Rectal smooth muscle tissue (tissue), 1 donor: ENCODE results near the gene EVL.
"Not testable (repeated sequence)": the region's sequence is repeated elsewhere in the genome, so short reads cannot be mapped to it uniquely, and the experiment has no call there.

Experiments
- H3K27ac ChIP-seq: one replicate; pipeline ENCODE4 v1.7.0; 2013; ENCODE audit warnings: low read depth, low read length, inconsistent platforms
- H3K27me3 ChIP-seq: one replicate; pipeline ENCODE4 v1.7.0; 2013; ENCODE audit warnings: low read length; ENCODE audit not compliant: control insufficient read depth, insufficient read depth
- H3K36me3 ChIP-seq: one replicate; pipeline ENCODE4 v1.7.0; 2013; ENCODE audit warnings: low read length; ENCODE audit not compliant: control insufficient read depth, insufficient read depth
- H3K4me1 ChIP-seq: one replicate; pipeline ENCODE4 v1.7.0; 2013; ENCODE audit warnings: low read length; ENCODE audit not compliant: control insufficient read depth, insufficient read depth
- H3K4me3 ChIP-seq: one replicate; pipeline ENCODE4 v1.7.0; 2013; ENCODE audit warnings: low read length
- H3K9ac ChIP-seq: one replicate; pipeline ENCODE4 v1.7.0; 2013; ENCODE audit warnings: low read length

EVL gene, protein sequence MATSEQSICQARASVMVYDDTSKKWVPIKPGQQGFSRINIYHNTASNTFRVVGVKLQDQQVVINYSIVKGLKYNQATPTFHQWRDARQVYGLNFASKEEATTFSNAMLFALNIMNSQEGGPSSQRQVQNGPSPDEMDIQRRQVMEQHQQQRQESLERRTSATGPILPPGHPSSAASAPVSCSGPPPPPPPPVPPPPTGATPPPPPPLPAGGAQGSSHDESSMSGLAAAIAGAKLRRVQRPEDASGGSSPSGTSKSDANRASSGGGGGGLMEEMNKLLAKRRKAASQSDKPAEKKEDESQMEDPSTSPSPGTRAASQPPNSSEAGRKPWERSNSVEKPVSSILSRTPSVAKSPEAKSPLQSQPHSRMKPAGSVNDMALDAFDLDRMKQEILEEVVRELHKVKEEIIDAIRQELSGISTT

DNA sequence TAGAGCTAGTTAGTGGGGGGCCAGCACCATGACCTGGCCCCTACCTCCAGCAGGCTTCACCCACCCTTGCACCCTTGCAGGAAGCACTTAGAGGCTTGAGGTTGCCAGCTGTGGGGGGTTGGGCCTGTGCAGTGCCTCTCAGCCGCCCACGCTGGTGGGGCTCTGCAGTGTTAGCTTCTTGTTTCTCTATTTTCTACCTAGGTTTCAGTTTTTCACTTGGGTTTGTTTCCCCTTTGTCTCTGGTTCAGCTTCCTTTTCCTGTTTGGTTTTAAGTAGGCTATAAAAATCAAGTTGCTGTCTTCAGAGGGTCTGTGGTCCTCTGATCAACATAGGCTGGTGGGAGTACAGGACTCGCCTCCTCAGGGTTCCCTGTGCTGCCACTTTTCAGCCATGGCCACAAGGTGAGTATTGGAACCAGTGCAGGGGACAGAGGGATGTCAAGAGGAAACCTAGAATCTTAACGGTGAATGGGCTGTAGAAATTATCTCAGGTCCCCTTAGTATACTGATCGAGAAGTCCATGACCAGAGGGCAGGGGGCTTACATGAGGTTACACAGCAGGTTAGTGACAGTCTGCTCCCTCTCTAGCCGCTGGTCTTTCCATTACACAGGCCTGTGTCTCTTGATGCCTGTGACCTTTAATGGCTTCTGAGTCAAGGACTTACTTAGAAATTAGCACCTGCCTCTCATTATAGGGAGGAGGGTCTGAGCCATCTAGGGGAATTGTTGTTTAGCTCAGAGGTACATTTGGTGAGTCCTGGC is at the start of gene EVL:
Gene EVL, plus strand, starts transcription at position 312 of the 761 bp plus-strand sequence. Its CDS starts 79 bp downstream, at position 391.
- H3K9ac ChIP-seq: no peak within 1 kb of the TSS
- H3K27me3 ChIP-seq: no peaks in the 10 kb centered on the region
- H3K4me3 ChIP-seq: peak within 1 kb of the TSS; percentile 42
- H3K27ac ChIP-seq: no peak within 1 kb of the TSS
- no peaks in the 10 kb centered on the region for H3K4me1 ChIP-seq
- no peaks in the 10 kb centered on the region for H3K36me3 ChIP-seq

DNA sequence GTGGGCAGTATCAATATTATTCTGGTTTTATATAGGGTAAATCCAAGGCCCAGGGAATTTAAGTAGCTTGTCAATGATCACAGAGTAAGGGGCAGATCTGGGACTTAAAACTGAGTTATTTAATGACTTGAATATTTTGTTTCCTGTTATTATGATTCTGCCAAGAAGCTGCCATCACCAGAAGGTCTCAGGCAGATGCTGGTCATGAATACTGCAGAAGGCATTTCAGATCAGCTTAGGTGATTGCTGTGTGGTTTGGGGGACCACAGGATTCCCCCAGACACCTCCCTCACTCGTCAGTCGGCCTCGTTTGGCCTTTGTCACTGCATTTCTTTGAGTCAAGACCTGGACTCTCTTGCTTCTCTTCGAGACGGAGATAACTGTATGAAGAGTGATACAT is 47.7 kb upstream of the EVL start:
- no peak overlapping the region for H3K27ac ChIP-seq
- peaks cover 13% of the 10 kb centered on the region for H3K4me1 ChIP-seq
- H3K4me3 ChIP-seq: no peak overlapping the region
- H3K27me3 ChIP-seq: no peaks in the 10 kb centered on the region
- no peak overlapping the region for H3K9ac ChIP-seq
- H3K36me3 ChIP-seq: no peaks in the 10 kb centered on the region

DNA sequence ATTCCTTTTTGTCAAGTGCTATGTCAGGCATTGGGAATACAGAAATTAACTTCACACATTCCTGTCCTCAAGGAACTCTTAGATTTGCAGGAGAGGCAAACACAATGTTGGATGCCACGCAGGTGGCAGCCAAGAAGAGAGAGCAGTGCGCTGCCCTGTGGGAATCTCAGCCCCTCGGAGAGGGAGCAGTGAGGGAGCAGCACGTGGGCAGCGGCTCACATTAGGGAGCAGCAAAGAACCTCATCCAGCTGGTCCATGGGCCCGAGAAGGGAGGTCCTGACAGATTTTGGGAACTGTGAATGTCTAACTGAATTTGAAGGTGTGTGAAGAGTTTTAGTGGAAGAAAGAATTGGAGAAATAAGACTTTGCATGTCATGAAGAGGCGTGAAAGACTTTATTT is 47.2 kb upstream of the EVL start:
- H3K9ac ChIP-seq: no peak overlapping the region
- H3K27ac ChIP-seq: no peak overlapping the region
- H3K4me1 ChIP-seq: peaks cover 18% of the 10 kb centered on the region
- no peak overlapping the region for H3K4me3 ChIP-seq
- H3K27me3 ChIP-seq: no peaks in the 10 kb centered on the region
- H3K36me3 ChIP-seq: no peaks in the 10 kb centered on the region

DNA sequence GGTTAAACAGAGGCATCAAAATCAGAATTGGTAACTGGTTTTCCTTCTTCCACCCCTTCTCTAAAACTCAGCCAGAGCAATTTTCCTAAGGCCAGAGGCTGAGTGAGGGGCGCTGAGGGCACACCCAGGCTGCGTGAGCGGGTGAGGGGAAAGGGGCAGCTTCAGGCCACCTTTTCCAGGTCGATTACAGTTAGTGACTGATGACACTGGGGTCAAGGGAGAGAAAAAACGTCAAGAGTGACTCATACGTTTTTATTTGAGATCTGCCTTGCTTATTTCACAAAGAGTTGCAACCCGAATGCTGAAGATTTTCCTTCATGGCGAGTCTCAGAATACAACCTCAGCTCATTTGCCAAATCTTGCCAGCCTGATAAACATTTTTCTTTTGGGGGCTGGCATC is 46.7 kb upstream of the EVL start:
- no peaks in the 10 kb centered on the region for H3K27me3 ChIP-seq
- H3K4me3 ChIP-seq: no peak overlapping the region
- H3K36me3 ChIP-seq: no peaks in the 10 kb centered on the region
- H3K27ac ChIP-seq: no peak overlapping the region
- peaks cover 19% of the 10 kb centered on the region for H3K4me1 ChIP-seq
- no peak overlapping the region for H3K9ac ChIP-seq

DNA sequence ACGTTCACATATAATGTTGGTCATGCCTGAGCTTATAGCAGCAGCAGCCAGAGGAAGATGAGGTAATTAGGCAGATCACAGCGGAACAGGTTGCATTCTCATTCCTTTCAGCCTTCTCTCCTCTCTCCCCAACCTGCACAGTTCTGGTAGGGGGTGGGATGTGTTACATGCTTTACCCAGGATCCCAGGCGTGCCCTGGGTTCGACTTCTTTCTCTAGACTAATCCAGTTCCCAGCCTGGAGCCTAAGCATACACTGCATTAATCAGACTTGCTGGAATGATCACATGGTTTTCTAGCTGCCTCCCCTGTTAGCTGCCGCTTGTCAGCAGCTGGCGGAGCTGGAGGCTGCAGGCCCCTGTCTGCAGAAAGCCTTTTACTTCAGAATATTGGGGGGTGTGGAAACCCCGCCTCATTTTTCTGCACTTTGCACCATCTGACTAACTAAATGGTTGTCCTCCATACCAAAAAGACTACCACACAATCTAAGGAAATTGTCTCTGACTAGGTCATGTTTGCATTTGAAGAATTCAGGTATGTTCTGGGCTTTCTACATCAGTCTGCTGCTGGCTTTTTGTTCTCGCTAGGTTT is 46.0 kb upstream of the EVL start:
- no peak overlapping the region for H3K4me3 ChIP-seq
- H3K27me3 ChIP-seq: no peaks in the 10 kb centered on the region
- peaks cover 19% of the 10 kb centered on the region for H3K4me1 ChIP-seq
- no peak overlapping the region for H3K9ac ChIP-seq
- no peak overlapping the region for H3K27ac ChIP-seq
- no peaks in the 10 kb centered on the region for H3K36me3 ChIP-seq

DNA sequence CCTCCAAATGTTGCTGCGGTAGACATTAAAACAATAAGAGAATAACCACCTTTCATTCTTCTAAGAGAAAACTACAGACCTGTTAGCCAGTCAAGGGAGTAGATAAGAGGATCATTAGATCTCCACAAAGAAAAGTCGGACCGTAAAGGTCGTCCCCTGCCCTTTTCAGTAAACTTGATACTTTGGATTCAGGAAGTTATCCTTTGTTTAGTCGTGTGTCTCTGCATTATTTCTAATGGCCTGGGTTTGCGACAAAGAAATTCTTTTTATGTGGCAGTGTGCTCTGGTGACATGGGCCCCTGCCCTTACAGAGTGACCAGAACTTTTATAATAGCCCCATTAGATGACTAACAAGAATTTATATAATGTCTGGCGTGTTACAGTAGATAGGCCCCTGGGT is 44.6 kb upstream of the EVL start:
- H3K27ac ChIP-seq: no peak overlapping the region
- H3K4me1 ChIP-seq: peaks cover 19% of the 10 kb centered on the region
- no peaks in the 10 kb centered on the region for H3K36me3 ChIP-seq
- H3K9ac ChIP-seq: no peak overlapping the region
- no peak overlapping the region for H3K4me3 ChIP-seq
- H3K27me3 ChIP-seq: no peaks in the 10 kb centered on the region

DNA sequence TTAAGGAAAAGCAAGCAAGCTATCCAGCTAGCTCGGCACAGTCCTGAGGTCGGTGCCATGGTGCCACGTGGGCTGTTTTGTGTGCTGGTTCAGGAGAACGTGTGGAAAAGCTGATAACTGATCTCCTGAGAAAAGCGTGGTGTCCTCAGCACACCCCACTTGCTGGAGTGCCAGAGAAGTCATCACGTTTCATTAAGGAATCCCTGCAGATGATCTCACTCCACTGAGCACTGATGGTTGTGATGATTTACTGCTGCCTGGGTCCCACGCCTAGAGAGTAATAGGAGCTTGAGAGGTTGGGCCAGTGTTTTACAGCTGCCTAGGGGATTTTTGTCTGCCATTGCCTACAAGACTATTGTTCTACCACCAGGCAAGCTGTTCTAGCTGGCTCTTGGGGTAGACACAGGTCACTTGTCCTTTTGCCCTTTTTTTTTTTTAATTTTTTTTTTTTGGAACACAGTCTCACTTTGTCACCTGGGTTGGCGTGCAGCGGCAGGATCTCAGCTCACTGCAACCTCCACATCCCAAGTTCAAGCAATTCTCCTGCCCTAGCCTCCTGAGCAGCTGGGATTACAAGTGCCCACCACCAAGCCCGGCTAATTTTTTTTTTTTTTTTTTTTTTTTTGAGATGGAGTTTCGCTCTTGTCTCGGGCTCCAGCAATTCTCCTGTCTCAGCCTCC is 42.3 kb upstream of the EVL start:
- Histone ChIP-seq H3K27ac (no peak overlapping the region), H3K27me3 (no peaks in the 10 kb centered on the region), H3K9ac (no peak overlapping the region), H3K4me3 (no peak overlapping the region), H3K4me1 (peaks cover 19% of the 10 kb centered on the region), H3K36me3 (no peaks in the 10 kb centered on the region)

DNA sequence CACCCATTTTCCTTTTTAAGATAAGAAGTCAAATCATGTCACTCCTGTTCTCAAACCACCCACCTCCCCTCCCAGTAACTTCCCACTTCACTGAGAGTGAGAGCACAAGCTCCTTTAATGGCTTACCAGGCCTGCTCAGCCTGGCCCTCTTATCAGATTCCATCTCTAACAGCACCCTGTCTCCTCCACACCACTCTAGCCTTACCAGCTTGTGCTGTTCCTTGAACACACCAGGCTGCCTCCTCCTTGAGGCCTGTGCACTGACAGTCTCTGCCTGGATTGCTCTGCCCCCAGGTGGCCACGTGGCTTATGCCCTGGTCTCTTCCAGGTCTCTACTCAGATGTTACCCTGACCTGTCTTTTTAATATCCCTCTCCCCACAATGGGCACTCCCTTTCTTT is 40.1 kb upstream of the EVL start:
- Histone ChIP-seq H3K9ac (no peak overlapping the region), H3K4me1 (peaks cover 7% of the 10 kb centered on the region), H3K27ac (no peak overlapping the region)

DNA sequence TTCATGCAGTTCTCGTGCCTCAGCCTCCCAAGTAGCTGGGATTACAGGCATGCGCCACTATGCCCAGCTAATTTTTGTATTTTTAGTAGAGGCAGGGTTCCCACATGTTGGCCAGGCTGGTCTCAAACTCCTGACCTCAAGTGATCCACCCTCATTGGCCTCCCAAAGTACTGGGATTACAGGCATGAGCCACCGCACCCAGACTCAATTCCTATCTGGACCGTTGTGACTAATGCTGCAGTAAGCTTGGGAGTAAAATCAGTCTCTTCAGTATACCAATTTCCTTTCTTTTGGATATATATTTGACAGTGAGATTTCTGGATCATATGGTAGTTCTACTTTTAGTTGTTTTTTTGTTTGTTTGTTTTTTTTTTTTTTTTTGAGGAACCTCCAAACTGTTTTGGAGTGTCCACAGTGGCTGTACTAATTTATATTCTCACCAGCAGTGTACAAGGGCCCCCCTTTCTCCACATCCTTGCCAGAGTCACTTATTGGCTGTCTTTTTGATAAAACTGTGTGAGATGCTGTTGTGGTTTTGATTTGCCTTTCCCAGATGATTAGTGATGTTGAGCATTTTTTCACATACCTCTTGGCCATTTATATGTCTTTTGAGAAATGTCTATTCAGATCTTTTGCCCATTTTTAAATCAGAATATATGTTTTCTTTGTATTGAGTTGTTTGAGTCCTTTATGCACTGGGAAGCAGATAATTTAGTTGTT is 37.3 kb upstream of the EVL start:
- Histone ChIP-seq H3K4me1 (peaks cover 7% of the 10 kb centered on the region), H3K27me3 (no peaks in the 10 kb centered on the region), H3K9ac (no peak overlapping the region), H3K36me3 (no peaks in the 10 kb centered on the region), H3K4me3 (no peak overlapping the region), H3K27ac (no peak overlapping the region)

More for the DNA sequence above, 40.1 kb upstream of the EVL start:
- Histone ChIP-seq H3K4me3 (no peak overlapping the region), H3K27me3 (no peaks in the 10 kb centered on the region), H3K36me3 (no peaks in the 10 kb centered on the region)

DNA sequence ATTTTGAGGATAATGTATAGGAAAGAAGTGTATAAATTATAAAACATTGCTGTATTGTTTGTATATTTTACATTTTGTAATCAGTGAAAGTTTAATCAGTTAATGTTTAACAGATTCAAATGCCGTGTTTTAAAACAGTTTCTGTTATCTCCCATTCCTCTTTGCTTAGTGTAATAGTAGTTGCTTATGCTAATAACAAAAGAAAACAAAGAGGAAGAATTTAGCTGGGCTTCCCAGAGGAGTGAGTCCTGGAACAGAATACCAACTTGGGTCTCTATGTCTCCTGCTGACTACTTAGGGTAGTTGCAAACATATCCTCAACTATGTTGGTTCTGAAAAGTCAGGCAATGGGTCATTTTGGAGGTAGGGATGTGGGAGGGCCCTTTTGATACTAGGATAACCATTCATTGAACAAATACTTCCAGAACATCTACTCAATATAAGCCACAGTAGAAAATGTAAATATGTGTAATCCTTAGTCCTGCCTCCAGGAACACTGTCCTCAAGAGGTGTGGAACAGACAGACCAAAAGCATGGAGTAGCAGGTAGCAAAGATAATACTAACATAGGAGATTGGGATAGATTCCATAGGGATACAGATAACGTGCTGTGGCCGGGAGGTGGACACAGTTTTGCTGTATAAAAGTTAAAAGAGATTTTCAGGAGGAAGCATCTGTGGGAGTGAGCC is 36.1 kb upstream of the EVL start:
- Histone ChIP-seq H3K4me3 (no peak overlapping the region), H3K36me3 (no peaks in the 10 kb centered on the region), H3K4me1 (peaks cover 6% of the 10 kb centered on the region), H3K9ac (no peak overlapping the region), H3K27me3 (no peaks in the 10 kb centered on the region), H3K27ac (no peak overlapping the region)

DNA sequence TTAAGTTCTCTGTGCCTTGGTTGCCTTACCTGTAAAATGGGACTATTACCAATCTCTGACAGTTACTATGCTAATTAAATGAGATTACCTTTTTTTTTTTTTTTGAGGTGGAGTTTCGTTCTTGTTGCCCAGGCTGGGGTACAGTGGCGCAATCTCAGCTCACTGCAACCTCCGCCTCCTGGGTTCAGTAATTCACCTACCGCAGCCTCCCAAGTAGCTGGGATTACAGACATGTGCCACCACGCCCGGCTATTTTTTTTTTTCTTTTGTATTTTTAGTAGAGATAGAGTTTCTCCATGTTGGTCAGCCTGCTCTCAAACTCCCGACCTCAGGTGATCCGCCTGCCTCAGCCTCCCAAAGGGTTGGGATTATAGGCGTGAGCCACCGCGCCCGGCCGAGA is 35.2 kb upstream of the EVL start:
- H3K4me1 ChIP-seq, H3K36me3 ChIP-seq, H3K27me3 ChIP-seq, H3K4me3 ChIP-seq, H3K27ac ChIP-seq, H3K9ac ChIP-seq: not testable (repeated sequence)
